HG03565 (cell line): ENCODE data around the gene CIB4.

Source experiments
- ATAC-seq: cut with Tn5 transposase; IDR thresholded peaks from one replicate; pipeline ENCODE4 v1.9.1; 2021; ENCODE audit warnings: mild to moderate bottlenecking, moderate library complexity; ENCODE audit not compliant: unreplicated experiment

The CIB4 gene

DNA sequence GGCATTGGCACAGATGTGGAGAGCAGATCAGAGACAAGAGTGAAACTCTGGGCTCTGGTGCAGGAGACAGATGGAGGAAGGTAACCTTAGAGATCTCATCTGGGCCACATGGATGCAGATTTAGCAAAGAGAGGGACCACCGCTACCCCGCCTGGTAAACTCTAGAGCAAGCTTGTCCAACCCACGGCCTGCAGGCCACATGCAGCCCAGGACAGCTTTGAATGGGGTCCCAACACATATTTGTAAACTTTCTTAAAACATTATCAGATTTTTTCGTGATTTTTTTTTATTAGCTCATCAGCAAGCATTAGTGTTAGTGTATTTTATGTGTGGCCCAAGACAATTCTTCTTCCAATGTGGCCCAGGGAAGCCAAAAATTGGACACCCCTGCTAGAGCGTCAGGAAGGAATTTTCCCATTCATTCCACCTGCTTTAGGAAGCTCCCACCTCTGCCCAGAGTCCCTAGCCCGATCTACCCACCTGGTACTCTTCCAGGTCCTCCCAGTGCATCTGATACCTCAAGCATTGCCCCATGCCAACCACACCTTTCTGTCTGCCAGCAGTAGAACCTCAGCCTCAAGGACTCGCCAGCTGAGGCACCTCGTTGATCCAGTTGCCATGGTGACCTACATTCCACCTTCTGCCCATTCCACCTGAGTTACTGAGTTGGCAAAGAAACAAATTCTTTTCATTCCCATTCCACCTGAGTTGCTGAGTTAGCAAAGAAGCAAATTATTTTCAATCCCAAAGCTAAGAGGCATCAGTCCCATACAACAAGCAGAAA is at the start of gene CIB4:
CIB4 (minus strand) TSS at position 586 of the 784 bp plus-strand sequence; CDS start at position 534, 52 bp downstream.
- no peak for ATAC-seq

DNA sequence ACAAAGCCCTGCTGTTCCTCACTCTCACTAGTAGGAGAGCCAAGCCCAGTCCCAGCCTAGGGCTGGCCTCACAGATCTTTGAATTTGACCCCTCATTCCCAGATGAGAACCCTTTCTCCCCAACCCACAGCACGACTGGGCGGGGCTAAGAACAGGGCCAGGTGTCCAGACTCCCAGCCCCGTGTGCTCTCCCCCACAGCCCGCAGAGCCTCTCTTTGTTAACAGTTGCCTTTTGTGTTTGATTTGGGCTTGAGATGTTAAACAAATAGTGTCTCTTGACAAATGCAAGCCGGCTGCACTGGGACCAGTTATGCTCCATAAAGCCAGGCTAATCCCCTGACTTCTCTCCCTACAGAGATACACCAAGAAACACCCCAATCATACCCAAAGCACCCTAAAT is 46.6 kb upstream of the CIB4 start:
- no peak for ATAC-seq

DNA sequence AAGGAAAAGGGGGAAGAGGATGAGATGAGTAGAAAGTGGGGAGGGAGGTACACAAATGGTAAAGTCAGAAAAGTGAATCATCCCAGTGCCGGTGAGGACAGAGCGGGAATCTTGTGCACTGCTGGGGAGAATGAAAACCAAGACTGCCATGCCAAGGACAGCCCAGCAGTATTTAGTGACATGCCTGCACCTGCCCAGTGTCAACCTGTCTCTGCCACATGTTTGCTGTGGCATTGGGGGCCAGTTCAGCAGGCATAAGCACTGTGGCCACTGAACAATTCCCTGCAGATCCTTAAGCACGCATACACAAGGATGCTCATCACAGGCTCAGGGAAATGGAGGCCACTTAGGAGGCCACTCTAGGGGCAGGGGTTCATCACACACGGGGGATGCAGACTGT is 46.2 kb upstream of the CIB4 start:
- no peak for ATAC-seq

DNA sequence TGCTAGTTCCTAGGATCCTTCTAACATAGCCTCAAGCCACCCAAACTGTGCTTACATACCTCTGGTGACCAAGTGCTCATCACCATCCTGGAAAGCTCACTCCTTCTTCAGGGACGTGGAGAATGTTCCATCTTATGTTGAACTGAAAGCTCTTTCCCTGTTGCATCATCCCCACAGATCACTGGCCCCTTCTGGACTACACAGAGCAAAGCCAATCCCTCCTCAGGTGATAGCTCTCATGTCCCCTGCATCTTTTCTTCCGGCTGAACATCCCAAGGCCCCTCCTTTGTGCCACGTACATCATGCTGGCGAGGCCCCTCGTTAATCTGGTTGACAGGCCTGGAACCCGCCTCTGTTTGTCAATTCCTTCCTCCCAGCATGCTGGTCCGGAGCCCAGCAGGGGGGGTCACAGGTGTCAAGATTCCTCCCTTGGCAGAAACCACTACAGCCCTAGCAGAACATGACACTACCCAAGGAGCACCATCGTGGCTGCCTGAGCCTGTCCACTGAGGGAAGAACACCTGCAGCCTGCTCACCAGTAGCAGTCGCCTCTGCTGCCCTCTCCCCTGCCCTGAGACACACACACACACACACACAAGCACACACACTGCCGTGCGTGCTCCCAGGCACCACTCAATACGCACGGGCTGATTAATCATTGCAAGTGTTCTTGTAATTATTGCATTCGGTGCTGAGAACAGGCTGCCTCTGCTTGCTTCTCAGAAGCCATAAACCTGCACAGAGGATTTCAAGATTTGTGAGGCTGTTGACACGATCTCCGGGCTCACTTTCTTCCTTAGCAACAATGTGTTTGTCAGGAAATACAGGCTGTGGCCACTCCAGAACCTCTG is 45.0 kb upstream of the CIB4 start:
- no peak for ATAC-seq

DNA sequence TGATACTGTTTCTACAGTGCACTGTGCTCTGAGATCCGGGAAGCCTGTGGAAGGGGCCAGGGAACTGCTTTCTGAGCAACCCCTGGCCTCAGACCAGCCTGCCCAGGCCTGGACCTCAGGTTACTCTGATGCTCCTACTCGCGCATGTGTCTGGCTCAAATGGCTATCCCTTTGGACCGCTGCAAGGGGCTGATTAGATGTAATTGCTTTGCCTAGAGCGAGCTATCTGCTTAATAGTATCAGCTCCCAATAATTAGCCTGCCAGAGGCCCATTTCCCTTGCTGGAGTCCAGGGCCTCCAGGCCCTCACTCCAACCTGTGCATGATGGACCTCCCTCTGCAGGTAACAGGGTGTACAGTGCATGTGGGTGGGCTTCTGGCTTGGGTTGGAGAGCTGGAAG is 44.2 kb upstream of the CIB4 start:
- no peak for ATAC-seq

DNA sequence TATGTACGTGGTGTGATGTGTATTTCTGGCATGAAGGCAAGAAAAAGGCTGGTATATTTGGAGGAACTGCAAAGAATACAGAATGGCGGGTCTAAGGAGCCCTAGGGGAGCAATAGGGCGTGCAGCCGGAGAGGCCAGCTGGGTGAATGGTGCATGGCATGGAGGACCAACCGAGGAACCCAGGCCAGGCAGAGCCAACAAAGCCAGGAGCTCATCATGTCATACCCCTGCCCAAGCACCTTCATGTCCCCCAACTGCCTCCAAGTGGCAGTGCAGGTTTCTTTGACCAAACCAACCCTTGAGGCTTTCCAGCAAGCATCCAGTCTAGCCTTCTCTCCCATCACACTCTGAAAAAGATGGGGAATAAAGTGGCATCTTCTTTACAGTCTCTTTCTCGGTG is 42.4 kb upstream of the CIB4 start:
- ATAC-seq = no peak

DNA sequence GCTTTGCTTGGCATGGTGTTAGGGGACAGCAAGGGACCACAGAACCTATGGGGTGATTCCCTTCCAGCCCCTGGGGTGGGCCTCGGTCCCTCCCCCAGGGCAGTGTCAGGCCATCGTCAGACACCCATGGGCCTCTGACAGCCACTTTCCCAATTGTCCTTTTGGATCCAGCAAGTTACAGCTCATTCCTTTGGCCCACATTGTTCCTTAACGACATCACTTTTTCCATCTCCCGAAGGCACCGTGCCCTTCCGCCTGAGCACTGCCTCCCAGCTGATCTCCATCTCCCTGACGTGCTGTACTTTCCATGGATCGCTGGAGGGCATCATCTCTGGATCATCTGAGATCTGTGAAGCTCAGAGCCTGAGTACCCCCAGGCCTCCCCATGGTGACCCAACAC is 41.0 kb upstream of the CIB4 start:
- ATAC-seq = no peak

DNA sequence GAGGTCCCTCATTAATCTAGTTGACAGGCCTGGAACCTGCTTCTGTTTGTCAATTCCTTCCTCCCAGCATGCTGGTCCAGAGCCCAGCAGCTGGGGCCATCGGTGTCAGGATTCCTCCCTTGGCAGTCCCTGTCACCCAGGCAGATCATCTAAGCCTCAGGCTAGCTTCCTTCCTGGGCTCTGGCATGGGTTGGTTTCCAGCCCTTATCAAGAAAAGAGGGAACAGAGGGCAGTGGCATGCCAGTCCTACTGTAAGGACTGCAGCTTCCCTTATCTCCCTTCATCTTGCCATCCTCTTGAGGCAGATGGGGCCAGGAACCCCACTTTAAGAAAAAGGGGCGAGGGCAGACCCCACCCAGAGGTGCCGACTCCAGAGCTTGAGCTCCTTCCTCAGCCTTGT is 40.5 kb upstream of the CIB4 start:
- no peak for ATAC-seq

DNA sequence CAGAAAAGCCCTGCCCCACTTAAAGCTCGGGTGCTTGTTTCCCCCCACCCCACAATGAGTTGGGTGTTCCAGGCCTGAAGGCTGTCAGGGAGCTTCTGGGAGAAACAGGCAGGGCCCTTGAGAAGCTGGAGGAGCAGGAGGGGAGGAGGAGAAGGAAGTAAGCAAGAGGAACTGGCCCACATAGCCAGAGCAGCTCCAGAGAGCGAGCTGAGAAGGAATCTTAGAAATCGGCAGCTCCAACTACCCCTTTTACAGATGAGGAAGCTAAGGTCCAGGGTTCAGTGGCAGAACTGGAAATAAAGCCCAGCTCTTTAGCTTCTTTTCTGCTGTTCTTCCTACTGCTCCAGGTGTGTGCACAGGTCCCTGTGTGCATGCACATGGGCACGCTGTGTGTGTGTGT is 38.7 kb upstream of the CIB4 start:
- no peak for ATAC-seq

DNA sequence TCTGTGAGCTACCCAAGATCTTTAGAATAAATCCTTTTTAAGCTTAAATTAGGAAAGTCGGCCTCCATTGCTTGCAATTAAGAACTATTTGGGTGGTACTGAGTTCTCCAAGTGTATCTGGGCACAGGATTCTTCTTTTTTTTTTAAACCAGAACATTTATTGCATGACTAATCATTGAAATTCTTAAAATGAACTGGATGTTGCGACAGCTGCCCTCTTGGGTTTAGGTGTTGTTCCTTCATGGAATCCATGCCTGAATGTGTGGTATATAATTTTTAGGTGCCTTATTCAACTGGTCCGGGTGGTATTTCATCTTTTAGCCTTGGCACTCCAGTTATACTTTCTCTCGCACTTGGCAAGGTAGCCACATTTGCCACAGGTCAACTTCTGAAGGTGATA is 36.9 kb upstream of the CIB4 start:
- ATAC-seq = no peak

DNA sequence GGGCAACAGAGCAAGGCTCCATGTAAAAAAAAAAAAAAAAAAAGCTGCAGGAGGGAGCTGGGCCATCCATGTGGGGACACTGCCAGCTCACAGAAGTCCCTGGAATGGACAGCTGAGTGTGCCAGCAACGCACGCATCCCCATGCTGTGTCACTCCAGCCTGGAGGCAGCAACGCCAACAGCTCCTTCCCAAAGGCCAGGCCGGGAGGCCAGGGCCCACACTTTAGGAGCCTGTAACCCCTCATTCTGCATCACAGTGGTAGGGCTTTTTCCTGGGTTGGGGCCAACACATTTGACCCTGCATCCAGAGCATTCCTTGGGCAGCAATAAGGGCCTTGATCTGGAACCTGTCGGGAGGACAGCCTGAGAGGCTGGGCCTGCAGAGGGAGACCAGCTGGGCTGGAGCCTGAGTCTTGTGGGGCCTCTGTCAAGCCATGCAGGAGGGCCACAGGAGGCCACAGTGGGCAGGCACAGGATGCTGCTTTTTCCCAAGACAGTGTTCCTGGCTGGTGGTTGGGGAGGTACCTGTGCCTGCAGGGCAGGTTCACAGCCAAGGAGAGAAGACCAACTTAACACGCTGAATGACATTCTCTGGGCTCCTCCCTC is 34.6 kb upstream of the CIB4 start:
- no peak for ATAC-seq

DNA sequence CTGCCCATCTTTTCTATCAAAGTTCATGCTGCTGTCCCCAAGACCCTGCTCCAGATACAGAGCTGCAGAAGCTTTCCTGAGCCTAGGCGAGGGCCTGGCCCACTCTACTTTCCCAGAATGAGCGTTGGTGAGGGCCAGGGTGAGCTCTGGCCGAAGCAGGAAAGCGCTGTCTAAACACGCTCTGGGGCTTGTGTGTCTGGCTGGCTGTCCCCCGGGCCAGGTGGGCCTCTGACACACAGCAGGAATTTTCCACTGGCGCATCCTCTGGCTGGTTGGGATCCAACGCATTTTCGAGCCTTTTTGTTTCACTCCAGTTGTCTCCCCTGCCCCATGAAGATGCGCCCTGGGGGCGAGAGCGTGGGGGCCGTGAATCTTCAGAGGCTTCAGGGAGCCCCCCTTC is 33.6 kb upstream of the CIB4 start:
- ATAC-seq = no peak

DNA sequence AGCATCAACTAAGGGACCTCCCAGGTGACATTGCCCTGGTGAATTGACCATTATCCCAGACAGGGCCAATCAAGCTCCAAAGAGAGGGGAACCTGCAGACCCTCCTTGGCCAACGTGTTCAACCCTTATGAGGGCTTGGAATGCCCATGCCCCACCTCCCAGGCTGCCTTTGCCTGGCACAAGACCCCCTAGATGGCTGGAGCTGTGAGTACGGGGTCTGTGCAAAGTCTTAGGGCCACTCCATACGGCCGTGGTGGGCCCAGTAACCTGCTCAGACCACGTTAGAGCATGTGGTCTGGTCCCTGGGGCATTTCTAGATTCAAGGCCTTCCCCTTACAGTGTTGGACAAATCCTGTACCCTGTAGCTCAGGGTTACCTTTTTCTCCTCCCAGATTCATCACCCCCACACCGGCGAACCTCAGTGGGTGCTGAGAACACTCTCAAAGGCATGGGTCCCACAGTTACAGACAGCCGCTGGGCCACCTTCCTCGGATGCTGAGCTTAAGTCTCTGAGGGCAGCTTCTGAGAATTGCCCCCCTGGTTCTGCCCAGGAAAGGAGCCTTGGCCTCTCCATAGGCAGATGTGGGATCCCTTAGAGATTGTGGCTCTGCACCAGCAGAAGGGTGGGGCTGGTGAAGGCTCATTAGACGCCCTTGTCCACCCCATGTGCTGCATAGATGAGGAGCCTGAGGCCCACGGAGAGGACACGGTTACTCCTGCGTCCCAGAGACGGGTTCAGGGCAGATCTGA is 33.0 kb upstream of the CIB4 start:
- no peak for ATAC-seq

DNA sequence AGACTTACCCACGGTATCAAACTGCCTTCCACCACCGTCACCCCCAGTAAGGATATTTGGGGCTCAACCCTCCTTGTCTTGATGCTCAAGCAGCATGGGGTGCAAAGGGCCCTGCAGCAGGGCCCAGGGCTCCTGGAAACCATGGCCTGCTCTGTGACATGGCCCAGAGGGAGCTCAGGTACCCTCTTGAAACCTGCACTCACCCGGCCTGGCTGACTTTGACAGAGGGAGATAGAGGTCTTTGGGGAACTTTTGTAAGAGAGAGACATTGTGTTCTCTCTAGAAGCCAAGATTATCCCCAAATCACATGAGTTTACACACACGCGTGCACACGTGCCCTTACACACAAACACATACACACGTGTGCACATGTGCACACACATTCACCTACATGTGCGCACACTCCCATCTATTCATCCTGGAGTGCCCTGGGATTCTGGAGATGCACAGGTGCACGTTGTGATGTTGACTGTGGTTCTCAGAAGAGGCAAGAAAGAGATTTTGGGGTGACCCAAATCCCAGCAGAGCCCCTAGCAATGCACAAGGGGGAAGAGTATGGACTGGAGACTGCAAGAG is 31.7 kb upstream of the CIB4 start:
- no peak for ATAC-seq

DNA sequence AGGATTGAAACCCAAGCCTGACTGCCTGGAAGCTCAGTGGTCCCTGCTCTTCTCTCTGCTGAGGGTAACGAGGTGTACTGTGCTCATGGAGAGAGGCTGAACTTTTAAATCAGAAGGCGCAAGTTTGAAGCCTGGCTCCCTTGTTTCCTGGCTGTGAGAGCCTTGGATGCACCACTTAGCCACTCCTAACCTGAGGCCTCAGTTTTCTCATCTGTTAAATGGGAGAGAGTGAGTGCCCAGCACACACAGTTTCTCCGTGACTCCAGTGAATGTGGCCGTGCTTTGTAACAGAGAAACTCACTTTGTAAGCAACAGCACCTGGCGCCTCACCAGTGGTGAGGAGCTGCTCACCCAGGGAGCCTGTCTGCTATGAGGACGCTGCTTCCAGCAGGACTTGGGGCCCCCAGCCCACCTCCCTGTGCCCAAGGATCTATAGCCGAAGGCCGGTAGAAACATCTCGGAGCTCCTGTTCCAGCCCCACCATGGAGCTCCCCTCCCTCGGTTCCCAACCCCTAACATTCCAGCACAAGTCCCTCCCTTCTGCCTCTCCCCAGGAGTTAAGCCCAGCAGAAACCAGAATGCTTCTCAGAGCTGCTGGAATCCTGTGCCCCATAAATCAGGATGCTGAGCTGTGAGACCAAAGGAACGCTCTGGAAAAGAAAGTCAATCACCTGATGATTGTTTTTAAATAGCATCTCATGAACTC is 31.1 kb upstream of the CIB4 start:
- no peak for ATAC-seq

DNA sequence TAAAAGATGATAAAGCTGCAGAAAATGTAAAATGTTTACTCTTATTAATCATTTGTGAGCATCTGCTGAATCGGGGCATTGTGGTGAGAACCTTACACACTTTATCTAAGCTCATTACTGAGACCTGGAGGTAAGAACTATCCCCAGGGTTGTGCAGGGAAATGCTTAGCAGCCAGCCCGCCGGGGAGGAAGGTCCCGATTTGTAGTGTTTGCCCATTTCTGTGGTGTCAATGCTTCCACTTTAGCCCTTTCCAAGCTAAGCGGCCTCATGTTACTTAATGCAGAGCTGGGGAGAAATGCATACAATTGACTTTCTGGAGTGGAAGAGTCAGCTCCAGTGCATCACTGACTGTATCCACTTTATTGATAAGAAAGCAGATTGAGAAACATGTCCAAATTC is 30.5 kb upstream of the CIB4 start:
- no peak for ATAC-seq

DNA sequence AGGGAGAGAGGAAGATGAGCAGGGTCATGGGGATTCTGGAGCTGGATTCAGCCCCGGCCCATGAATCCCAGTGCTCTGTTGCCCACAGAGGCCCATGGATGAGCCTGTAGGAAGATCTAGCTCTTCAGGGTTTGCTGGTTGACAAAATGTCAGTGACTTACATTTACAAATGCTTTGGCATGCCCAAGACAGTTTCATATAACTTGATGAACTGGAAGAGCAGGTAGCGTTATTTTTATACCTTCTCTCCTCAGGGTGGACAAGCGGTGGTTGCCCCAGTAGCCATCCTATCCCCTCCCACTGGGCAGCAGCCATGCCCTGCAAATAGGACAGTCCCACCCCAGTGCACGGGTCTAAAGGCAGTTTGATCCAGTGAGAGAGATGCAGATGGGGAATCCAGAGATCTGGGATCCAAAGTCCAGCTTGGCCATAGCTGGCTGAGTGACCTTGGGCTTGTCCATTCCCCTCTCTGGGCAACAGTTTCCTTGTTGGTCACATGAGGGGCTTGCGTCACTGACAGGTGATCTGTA is 29.8 kb upstream of the CIB4 start:
- no peak for ATAC-seq

DNA sequence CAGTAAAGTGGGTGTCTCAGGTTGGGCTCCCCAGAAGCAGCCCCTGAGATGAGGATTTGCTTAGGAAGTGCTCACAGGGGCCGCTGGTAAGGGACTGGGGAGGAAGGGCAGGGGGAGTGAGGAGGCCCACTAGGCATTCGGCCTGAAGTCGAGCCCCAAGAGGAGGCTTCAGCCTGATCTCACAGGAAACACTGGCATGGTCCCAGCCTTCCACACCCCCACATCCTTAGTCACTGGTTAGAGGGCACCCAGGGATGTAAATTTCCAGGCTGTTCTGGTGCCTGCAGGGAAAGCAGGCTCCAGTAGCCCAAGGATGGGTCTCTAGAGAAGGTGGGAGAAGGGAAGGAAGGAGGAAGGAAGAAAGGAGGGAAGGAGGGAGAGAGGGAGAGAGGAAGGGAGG is 29.0 kb upstream of the CIB4 start:
- no peak for ATAC-seq

DNA sequence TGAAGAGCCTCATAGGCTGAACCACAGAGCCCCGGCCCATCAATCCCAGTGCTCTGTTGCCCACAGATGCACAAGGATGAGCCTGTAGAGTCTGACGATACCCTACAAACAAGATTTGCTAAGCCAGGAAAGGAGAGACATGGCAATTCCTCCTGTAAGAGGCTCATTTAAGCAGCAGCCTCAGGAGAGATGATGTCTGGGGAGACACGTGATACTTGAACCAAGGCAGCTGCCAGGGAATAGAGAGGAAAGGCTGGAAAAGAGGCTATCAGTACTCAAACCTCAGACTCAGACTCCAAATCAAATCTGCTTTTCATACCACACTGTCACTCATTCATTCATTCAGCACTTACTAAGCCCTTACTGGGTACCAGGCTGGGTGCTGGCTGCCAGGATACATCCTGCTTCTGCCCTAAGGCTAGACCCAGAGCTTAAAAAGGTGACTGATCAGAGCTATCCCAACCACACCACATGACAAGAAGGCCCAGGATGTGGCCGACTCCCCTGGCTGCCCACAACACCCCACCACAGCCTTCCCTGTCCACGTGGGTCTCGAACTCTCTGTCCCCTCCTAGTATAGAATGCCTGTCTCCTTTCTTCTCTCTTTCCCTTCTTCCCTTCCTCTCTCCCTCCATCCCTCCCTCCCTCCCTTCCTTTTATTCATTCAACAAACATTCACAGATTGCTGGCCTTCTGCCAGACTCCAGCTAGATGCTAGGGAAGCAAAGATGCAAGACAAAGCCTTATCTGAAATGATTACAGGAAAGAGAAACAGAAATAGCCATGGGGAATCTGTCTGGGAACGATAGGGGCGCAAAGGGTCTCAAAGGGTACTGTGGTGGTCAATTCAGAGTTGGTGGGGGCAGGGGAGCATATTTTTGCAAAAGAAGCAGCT is 27.9 kb upstream of the CIB4 start:
- no peak for ATAC-seq
